Stimulated activated CD4-positive, alpha-beta T cell treated with anti-CD3 and anti-CD28 coated beads, Interleukin-1b, Interleukin-23, amount 100 ng/mL, for 24 hours (primary cell): ENCODE data around the gene WDR82.

ENCODE experiments used
- DNase-seq, 4 experiments: peaks; one replicate each; pipeline ENCODE4 v3.0.0-alpha.2; 2020; ENCODE audit warnings: low read depth in 4 of 4, low spot score in 1 of 4

WDR82 gene

DNA sequence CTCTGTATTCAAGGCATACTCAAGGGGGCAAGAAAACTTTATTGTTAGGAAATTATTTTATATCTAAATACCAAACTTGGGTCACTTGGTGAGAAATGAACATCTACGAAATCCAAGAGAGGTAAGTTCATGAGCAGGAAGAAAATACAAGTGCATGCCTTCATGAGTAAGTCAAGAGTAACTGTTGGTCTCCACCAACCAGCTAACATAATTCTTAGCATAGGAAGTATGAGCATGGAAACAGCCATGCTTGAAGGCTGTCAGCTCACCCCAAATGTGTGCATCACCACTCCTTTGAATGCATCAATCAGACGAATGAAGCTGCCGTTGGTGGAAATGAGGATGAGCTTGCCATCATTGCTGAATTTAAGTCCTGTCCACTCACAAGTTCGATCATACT is 19.0 kb downstream of the WDR82 start:
- DNase-seq, result no peak

DNA sequence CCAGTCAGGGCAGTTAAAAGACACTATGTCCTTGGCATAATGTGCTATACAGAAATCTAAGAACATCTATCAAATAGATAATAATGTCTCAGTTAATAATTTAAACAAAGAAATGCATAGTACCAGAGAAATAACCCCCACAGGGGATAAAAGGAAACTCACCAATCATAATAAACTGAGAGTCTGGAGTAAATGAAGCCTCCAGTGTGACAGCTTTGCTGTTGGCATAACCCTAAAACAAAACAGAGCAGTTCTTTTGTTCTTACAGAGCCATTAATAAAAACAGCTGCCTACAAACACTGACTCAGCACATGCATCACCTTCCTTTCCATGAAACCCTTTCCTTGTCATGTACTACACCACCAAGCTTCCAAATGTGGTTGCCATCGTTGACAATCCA is 19.4 kb downstream of the WDR82 start:
- DNase-seq, result no peak

DNA sequence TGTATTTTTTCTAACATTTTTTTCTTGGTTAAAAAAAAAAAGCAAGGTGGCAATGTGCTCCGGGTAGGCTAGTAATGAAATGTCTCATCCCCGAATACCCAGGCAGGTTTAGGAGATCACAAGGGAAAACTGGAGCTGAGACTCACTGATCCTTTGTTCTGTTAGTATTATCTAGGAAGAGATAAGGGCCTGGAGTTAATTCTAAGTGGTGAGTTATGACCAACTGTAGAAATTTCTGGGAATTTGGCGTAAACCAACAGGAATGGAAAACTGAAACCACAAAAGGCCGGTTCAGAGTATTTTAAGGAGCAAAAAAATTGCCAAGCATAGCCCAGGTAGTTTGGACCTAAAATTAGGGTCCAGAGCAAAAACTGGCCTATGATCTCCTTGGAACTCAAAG is 20.5 kb downstream of the WDR82 start:
- DNase-seq, result no peak

DNA sequence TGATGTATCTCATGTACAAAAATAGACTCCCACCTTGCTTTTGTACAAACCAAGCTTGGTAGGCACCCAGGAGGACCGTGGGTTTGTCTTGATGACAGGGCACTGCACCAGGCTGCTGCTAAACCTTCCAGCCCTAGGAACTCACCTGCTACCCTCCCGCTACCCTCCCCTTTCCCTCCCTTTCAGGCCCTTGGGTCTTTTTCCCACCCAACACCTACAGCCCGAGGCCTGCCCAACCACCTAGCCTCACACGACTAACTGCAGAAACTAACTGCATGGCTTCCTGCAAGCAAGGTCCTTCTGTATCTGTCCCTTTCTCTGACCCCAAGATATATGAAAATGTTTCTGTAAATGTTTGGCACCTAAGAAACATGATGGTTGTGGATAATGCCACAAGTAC is 21.8 kb downstream of the WDR82 start:
- DNase-seq, result no peak

DNA sequence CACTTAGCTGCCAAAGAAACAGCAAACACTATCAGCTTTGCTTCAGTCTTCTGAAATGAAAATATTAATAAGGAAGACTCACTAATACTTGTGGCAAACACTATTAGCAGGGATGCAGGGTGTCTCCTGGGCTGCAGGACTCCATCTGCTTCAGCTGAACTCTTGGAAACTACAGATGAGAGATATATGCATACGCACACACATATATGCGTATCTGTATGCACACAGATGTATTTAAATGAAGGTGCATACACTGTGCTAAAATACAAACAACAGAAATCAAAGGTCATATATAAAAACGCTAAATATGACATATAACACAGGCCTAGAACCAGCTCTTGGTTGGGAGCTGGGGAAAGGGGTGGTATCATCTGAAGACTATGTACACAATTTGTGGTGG is 22.3 kb downstream of the WDR82 start:
- no peak for DNase-seq

DNA sequence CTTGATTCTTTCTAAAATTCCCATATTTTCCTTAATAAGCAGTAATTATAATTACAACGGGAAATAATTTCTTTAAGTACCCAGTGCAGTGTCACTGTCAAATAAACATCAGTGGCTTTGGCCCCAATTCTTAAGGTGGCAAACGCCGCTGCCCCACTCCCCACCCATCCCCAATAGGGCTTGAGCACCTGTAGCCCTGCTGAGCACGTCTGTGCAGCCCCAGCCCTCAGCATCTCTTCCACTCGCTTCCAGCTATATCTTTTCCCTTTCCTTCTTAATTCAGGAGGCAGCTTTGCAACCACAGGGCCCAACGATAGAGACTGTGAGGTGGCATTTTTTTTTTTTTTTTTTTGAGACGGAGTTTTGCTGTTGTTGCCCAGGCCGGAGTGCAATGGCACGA is 23.8 kb downstream of the WDR82 start:
- no peak for DNase-seq

DNA sequence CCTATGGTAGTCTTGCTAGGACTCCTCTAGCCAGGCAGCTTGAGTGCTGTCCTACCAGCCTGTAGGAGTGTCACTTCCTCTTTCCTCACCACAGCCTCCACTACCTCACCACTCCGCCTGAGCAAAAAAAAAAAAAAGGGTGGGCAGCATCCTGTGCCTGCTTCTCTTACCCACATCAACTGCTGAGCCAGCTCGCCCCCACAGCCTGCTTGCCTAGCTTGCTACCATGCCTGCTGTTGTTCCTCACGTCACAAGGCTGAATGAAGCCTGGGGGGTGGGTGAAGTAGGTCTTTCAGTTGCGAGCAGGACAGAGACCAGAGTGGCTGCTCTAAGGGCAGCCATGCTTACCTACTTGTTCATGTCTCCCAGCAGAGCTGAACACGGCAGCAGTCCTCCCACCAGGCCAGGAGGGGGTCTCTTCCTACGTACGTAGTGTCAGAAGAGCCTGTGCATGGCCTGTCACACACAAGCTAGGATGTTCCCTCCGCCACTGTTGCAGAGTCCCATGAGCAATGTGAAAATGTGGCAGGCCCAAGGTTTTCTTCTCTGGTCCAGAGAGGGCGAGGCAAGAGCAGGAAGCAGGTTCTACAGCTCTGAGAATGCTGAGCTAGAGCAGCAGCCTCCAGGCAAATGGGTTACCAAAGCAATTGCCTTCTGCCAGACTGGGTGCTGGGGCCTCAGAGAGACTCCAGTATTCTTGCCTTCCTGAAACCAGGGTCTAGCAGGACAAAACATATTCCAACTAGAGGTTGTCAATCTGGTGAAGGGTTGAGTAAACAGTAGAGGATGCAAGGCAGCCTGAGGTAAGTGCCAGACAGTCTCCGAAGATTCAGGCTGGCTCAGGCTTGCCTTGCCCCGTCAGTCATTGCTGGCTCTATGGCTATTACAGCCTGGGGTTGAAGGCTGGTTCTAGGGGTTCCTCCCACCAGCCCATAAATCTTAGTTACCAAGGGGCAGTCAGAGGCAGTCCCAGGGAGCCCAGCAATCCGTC is 24.8 kb downstream of the WDR82 start:
- DNase-seq, result peak in 3 of 4 experiments; percentile 54 to 78 (median 64)

DNA sequence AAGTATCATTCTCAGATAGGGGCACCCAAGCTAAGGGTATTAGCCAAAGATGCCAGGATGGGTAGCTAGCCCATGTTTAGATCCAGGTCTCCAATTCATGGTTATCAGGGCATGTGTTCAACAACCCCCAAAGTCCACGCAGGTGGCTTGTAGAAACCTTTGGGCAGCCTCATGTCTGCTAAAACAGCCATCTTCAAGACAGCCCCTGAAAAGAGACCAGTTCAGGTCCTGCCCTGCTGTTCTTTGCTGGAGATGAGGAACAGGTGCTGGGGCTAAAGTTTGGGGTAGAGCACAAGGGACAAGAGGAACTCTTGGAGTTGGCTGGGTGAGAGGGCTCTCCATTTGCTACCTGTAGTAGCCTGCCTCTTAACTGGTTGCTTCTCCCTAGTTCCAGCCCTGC is 28.3 kb downstream of the WDR82 start:
- DNase-seq, result no peak

DNA sequence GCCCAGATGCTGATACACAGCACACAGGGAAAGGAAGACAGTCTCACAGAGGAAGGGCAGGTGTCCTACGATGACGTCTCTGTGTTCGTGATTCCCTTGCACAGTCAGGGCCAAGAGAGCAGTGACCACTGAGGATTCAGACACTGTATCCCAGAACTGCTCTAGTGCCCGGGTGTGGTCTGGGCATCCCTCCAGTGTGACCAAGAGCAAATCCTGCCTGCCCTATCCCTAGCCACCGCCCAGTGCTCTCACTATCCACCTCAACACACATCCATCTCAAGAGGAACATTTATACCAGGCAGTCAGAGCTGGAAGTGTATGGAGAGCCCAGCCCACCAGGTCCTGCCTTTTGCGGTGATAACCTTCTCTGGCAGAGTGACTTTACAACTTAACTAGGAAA is 28.8 kb downstream of the WDR82 start:
- DNase-seq, result no peak

DNA sequence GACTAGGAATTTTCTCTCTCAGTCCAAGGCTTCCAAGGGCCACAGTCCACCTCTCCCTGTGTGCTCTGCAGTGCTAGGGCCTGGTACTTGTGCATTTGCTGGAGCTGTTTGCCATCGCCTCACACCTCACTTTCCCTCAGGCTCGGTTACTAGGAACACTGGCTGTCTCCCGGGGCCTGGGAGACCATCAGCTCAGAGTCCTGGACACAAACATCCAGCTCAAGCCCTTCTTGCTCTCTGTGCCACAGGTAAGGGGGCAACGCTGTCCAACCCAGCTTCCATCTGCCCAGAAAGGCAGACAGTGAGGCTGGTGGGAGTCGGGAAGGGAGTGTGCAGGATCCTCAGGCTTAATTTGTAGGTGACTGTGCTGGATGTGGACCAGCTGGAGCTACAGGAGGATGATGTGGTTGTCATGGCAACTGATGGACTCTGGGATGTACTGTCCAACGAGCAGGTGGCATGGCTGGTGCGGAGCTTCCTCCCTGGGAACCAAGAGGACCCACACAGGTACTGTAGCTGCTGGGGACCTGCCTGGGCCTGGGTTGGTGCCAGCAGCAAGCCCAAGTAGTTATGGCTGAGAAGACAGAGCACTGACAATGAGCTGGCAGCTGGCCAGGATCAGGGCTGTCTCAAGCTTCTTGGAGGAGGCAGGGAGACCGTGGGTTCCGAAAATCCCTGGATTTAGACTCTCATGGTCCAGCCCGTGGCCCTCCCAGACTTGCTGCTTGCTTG is 29.5 kb downstream of the WDR82 start:
- no peak for DNase-seq

DNA sequence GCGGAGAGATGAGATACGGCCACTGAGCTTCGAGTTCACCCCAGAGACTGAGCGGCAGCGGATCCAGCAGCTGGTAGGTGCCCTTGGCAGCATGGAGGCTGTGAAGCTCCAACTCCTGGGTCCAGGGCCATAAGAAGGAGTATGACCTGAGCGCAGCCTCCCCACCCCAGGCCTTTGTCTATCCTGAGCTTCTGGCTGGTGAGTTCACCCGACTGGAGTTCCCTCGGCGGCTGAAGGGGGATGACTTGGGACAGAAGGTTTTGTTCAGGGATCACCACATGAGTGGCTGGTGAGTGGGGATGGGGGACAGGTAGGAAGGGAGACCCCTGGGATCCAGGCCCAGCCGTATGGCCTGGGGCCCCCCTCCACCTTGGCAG is 30.3 kb downstream of the WDR82 start:
- no peak for DNase-seq

DNA sequence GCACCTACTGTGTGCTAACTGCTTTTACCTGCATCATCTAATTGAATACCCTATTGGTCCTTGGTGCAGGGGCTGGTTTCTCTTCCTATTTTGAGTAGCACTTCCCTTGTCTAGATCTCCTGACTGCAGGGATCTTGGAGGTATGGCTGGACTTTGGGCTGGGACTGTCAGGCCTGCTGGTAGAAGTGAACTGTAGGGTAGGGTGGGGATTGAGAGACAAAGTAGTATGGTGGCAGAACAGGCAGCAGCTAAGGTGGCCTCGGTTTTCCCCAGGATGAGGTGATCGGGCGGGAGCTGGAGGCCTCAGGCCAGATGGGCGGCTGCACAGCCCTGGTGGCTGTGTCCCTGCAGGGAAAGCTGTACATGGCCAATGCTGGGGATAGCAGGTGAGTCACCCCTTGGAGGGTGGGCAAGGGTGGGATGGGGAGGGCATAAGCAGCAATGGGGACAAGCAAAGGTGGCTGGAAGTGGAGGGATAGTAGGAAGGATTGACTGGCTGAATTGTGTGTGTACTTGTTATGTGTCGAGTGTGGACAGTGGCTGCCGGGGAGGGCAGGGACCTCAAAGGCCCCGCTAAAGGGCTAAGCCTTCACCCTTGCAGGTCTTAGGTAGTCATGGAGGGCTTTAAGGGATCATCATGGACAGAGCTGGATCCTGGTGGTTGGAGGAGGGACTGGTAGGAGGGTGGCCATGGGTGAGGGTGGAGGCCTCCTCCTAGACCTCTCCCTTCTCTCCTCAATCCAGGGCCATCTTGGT is 30.9 kb downstream of the WDR82 start:
- DNase-seq, result no peak

DNA sequence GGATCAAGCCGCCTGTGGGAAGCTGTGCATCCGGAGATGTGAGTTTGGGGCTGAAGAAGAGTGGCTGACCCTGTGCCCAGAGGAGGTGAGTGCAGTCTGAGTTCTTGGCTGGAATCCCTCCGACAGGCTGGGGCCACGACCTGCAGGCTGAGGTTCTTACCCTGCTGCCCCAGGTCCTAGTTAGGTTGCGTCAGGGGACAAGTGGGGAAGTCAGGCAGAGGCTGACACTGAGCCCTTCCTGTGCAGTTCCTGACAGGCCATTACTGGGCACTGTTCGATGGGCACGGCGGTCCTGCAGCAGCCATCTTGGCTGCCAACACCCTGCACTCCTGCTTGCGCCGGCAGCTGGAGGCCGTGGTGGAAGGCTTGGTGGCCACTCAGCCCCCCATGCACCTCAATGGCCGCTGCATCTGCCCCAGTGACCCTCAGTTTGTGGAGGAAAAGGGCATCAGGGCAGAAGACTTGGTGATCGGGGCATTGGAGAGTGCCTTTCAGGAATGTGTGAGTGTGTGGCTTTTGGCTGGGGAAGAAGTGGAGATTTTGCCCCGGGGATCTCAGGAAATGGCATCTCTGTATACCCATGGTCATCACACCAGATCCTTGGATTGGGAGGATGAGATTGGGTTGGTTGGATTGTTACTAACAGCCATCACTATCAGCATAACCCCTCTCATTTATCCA is 31.6 kb downstream of the WDR82 start:
- DNase-seq, result no peak

DNA sequence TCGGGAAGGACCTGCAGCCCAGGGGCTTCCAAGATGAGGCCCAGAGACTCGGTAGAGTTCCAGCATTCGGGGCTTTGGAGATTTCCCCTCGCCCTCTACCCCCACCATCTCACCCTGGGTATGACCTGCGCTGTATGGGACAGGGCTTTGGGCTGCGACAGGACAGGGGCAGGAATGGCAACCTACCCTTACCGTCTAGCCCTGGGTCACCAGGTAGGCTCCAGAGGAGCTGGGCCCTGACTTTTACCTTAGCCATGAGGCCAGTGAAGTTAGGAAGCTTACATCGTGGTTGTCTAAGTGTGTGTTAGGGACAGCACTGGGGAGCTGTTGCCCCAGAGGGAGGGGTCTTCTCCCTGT is 32.2 kb downstream of the WDR82 start:
- DNase-seq, result no peak

DNA sequence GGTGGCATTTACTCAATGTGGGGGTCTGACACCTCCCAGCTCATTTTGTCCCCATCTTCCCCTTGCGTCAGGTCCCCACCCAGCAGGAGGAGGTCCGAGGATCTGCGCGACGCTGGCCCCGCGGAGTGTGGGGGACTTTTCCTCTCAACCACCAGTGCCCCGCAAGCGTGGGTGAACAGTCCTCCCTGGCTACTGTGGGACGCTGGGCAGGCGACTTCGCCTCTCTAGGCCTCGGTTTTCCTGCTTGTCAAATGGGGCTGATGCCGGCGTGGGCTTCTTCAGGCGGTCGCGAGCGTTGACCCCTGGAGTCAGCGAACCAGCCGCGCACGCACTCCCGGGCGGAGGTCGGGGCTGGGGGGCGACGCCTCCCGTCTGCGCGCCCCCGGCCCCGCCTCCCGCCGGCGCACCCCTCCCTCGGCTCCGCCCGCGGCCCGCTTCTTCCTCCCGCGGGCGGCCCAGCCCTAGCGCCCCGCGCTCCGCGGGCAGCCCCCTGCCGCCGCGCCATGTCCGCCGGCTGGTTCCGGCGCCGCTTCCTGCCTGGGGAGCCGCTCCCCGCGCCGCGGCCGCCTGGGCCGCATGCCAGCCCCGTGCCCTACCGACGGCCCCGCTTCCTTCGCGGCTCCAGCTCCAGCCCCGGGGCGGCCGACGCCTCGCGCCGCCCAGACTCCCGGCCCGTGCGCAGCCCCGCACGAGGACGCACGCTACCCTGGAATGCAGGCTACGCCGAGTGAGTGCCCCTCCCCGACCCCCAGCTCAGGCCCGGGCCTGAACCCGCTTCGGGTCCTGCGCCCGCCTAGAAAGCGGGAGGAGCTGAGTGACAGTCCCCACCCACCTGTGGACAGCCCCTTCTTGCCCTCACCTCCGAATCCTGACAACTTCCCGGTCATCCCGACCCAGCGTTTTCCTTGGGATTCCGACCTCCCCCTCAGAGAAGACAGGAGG is 32.9 kb downstream of the WDR82 start, which contains the start of gene PPM1M:
PPM1M (plus strand) TSS at position 438 of the 942 bp plus-strand sequence; CDS start at position 504, 66 bp downstream.
- no peak for DNase-seq

DNA sequence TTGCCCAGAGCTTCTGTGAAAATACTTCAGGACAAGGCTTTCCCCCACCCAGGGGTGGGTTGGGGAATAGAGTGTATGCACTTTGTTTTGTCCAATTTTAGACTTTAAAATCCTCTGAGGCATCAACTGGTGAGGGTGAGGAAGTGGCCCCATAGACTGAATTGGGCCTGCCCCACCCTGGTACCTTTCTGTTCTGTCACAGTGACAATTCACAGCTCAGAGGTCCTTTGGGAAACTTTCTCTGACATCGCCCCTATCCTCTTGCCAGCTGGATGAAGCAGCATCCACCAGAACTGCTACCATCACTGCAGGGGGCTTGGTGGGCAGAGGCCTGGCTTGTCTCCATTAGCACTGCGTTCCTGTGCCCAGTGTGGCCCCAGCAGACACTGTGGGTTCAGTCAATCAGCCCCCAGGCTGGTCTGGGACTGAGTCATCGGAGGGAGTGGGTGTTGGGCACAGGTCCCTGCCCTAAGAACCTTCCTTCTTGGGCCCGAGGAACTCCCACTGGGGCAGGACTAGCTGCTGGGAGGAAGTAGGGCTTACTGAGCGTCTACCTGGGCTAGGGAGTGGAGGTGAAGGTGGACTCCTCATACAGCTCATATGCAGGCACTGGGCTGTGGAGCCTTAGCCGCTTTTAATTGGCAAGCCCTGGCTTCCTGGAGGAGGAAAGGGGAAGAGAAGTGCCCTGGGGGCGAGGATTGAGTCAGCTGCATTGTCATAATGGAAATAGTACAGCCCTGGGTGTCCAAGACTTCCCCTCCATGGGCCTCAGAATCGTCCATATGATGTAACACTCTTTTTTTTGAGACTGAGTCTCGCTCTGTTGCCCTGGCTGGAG is 34.4 kb downstream of the WDR82 start:
- peak in 1 of 4 experiments; percentile 50 for DNase-seq

DNA sequence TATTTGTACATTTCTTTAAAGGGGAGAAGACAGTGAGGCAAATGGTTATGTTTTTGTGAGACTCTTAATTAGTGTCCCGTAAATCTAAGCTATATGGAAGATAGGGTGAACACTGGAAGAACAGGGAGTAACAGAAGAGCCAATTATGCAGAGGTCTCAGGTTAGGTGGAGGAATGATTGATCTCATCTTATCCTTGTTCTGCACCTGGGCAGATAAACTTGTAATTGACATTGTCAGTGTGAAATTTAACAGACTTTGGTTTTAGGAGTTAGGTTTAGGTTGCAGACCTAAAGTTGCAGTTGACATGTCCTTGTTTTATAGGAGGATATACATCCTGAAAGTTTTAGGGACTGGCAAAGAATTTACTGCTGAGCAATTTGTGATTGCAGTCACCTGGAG is 36.4 kb downstream of the WDR82 start:
- DNase-seq, result no peak

DNA sequence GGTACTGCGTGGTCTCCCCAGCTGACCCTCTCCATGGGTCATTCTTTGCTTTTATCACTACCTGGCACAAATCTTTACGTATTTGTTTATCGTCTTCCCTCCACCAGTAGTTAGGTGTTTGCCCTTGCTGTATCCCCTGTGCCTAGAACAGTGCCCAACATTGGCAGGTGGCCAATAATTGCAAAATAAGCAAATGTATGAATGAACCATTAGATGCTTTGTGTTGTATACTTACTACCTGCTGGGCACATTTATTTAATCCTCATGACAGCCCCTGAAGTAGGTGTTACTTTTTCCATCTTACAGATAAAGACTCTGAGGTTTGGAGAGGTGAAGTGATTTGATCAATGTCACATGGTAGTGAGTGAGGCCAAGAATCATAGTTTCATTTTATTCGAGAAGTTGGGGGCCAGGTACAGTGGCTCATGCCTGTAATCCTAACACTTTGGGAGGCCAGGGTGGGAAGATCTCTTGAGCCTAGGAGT is 37.5 kb downstream of the WDR82 start:
- no peak for DNase-seq
